HL-60 (cell line): ENCODE results near the gene CRYBA2.

Source experiments
- REST ChIP-seq: IDR thresholded peaks from 2 replicates; pipeline ENCODE4 v1.6.1; 2012; ENCODE audit warnings: low read depth; ENCODE audit not compliant: insufficient replicate concordance
- TF ChIP-seq, protein P1 (sequence below): IDR thresholded peaks from one replicate; pipeline ENCODE4 v1.5.1; 2011; ENCODE audit warnings: low read length, control low read depth, inconsistent platforms; ENCODE audit not compliant: insufficient read depth

- TF ChIP-seq, protein P1, sequence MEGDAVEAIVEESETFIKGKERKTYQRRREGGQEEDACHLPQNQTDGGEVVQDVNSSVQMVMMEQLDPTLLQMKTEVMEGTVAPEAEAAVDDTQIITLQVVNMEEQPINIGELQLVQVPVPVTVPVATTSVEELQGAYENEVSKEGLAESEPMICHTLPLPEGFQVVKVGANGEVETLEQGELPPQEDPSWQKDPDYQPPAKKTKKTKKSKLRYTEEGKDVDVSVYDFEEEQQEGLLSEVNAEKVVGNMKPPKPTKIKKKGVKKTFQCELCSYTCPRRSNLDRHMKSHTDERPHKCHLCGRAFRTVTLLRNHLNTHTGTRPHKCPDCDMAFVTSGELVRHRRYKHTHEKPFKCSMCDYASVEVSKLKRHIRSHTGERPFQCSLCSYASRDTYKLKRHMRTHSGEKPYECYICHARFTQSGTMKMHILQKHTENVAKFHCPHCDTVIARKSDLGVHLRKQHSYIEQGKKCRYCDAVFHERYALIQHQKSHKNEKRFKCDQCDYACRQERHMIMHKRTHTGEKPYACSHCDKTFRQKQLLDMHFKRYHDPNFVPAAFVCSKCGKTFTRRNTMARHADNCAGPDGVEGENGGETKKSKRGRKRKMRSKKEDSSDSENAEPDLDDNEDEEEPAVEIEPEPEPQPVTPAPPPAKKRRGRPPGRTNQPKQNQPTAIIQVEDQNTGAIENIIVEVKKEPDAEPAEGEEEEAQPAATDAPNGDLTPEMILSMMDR = no peak
- TF ChIP-seq REST = no peak
Observed at GRCh38 chr2:218963601-218964000, 29.6 kb downstream of the CRYBA2 start.
